Calu3 (cell line): Measurements from ENCODE around the gene MOCS2. TPM values are rescaled to one million over a fixed set of nuclear protein-coding genes. Genes with fewer than 3 reads are reported as not detected.

ENCODE experiments used
- BruUV-seq: library from RNA; stranded (reverse); fragments of 400-500 nt; replicated peaks from 2 replicates; lab custom pipeline; 2021; lab: Mats Ljungman, UMichigan
- CTCF ChIA-PET: fragments of 300-600 bp; sonication (Branson Sonifier 250); formaldehyde crosslinking; loops from one replicate; lab custom pipeline; 2022; ENCODE audit warnings: antibody characterized with exemption; lab: Charles Lee
- DNase-seq: peaks from one replicate; pipeline ENCODE4 v3.0.0; 2022
- H3K27ac Mint-ChIP-seq: one replicate; pipeline ENCODE4 v1.8.0; 2022; ENCODE audit warnings: mixed read lengths; ENCODE audit not compliant: unreplicated experiment
- H3K27me3 Mint-ChIP-seq: one replicate; pipeline ENCODE4 v1.8.0; 2022; ENCODE audit warnings: mixed read lengths; ENCODE audit not compliant: unreplicated experiment
- H3K36me3 Mint-ChIP-seq: one replicate; pipeline ENCODE4 v1.8.0; 2022; ENCODE audit warnings: mild to moderate bottlenecking, moderate library complexity, mixed read lengths; ENCODE audit not compliant: insufficient read depth, unreplicated experiment
- H3K4me1 Mint-ChIP-seq: one replicate; pipeline ENCODE4 v1.8.0; 2022; ENCODE audit warnings: mild to moderate bottlenecking, low read depth, mixed read lengths; ENCODE audit not compliant: unreplicated experiment
- H3K4me3 Mint-ChIP-seq: one replicate; pipeline ENCODE4 v1.8.0; 2022; ENCODE audit warnings: mild to moderate bottlenecking, low read depth, moderate library complexity, mixed read lengths; ENCODE audit not compliant: unreplicated experiment
- H3K9me3 Mint-ChIP-seq: one replicate; pipeline ENCODE4 v1.8.0; 2022; ENCODE audit warnings: low read depth, mixed read lengths; ENCODE audit not compliant: unreplicated experiment
- CTCF ChIP-seq: fragments of 200-600 bp; IDR thresholded peaks from one replicate; pipeline ENCODE4 v1.8.0; 2022; ENCODE audit warnings: antibody characterized with exemption; ENCODE audit not compliant: unreplicated experiment
- intact Hi-C: fragments of 100-400 bp; cut with micrococcal nuclease; formaldehyde crosslinking; loops from one replicate; pipeline ENCODE4 v1.10.0; 2022; ENCODE audit not compliant: unreplicated experiment
- total RNA-seq: library from RNA; stranded (reverse); gene quantifications from 2 replicates; pipeline ENCODE4 v1.2.3, GENCODE V29; 2022

The MOCS2 gene
- total RNA-seq, 1 experiment from 2014 or later, result 42.6 TPM

GRCh38 chr5:53052499-53052898 lies 57.1 kb downstream of the MOCS2 start:
- H3K9me3 Mint-ChIP-seq, result no peaks in the 10 kb centered on the region
- no peaks in the 10 kb centered on the region for H3K27me3 Mint-ChIP-seq
- H3K36me3 Mint-ChIP-seq, result peaks cover 29% of the 10 kb centered on the region
- H3K4me3 Mint-ChIP-seq, result no peak overlapping the region
- H3K4me1 Mint-ChIP-seq, result no peaks in the 10 kb centered on the region
- CTCF ChIA-PET, result no interaction called here
- no peak for DNase-seq
- no TSS peak for BruUV-seq
- no peak overlapping the region for H3K27ac Mint-ChIP-seq
- intact Hi-C loops, result no loop called here
- no peak for TF ChIP-seq CTCF

GRCh38 chr5:53048248-53048647 lies 61.3 kb downstream of the MOCS2 start:
- H3K4me1 Mint-ChIP-seq, result peaks cover 5% of the 10 kb centered on the region
- CTCF ChIA-PET, result interaction anchor here (0.7 kb wide), 1 partner anchor 289 kb away, joined by 4 read pairs; no protein-coding TSS in a partner anchor
- peaks cover 32% of the 10 kb centered on the region for H3K36me3 Mint-ChIP-seq
- no peak overlapping the region for H3K27ac Mint-ChIP-seq
- no peak for DNase-seq
- BruUV-seq, result no TSS peak
- no peak overlapping the region for H3K4me3 Mint-ChIP-seq
- H3K27me3 Mint-ChIP-seq, result no peaks in the 10 kb centered on the region
- no peak for TF ChIP-seq CTCF
- intact Hi-C loops, result no loop called here
- no peaks in the 10 kb centered on the region for H3K9me3 Mint-ChIP-seq

Other genes starting within 250 kb of the MOCS2 start
- 91.9 and 101 TPM in 2 replicates for gene ITGA2, start 120.4 kb downstream of the MOCS2 start, total RNA-seq